H1 (cell line): ENCODE measurements around the gene NBAS. TPM values are rescaled to one million over a fixed set of nuclear protein-coding genes. Genes with fewer than 3 reads are reported as not detected.

Experiments
- RBBP5 ChIP-seq: IDR thresholded peaks from 2 replicates; pipeline ENCODE4 v1.7.1; 2012; ENCODE audit warnings: low read depth, mild to moderate bottlenecking, inconsistent platforms, low read length, moderate library complexity, borderline replicate concordance
- SRF ChIP-seq: IDR thresholded peaks from 2 replicates; pipeline ENCODE4 v1.6.1; 2011; ENCODE audit warnings: mild to moderate bottlenecking, low read depth, low read length, moderate library complexity
- polyA plus RNA-seq, 7 experiments: library from polyadenylated mRNA; depleted of rRNA in 3 of 7; stranded (reverse) in 5 of 7; unstranded in 2 of 7; fragments of >200 nt in 5 of 7; fragments of 200-250 nt in 2 of 7; gene quantifications; 1 replicate in 5 of 7; 2 replicates in 1 of 7; 4 replicates in 1 of 7; pipeline versions ENCODE4 v1.2.1 to v1.2.3, GENCODE V29; 2011 to 2013; ENCODE audit warnings: missing spikeins in 2 of 7, mixed read lengths in 2 of 7
- total RNA-seq: library from RNA; stranded (reverse); fragmentation: NEBNext Ultra II Directional; extraction: Animal tissue kit (Norgen Biotek cat#: 25700); gene quantifications from 2 replicates; pipeline ENCODE4 v1.2.1, GENCODE V29; 2021

Gene NBAS
- total and polyA plus RNA-seq, 2 of the 8 experiments (the other 6 are each of a cell fraction or from before 2014, with no cell fraction given): 19.6 to 34.8 TPM

DNA sequence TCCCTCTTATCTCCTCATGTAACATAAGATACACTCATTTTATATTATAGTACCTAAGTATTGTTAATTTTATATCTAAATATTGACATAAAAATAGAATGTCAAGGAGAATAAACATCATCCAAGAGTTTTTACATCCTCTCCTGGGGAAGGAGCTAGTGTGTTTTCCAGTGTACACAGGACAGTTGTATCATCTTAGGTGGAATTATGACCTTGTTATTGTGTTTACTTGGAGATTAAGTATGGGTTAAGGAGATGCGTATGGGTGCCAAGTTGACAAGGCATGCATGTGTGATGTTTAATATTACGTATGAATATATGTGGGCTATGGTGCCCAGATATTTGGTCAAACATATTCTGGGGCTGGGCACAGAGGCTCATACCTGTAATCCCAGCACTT, 19.3 kb upstream of the NBAS start (continued):
- TF ChIP-seq RBBP5: no peak
- TF ChIP-seq SRF: no peak
- TF ChIP-seq, all 59 proteins: peak for 0
